CD14-positive monocyte (primary cell): ENCODE measurements around the gene RHBG. TPM values are rescaled to one million over a fixed set of nuclear protein-coding genes. Genes with fewer than 3 reads are reported as not detected.
A peak's percentile ranks its signal among the peaks of the same experiment; 100 is the strongest.
"Not testable (repeated sequence)": the region's sequence is repeated elsewhere in the genome, so short reads cannot be mapped to it uniquely, and the experiment has no call there.

ENCODE experiments used
- DNase-seq, 3 donors: peaks; one replicate each; pipeline ENCODE4 v3.0.0-alpha.2; 2011 to 2022
- H2AFZ ChIP-seq: 2 replicates; pipeline ENCODE4 v1.6.0; 2012; ENCODE audit warnings: mild to moderate bottlenecking, low read depth, low read length, inconsistent platforms; ENCODE audit not compliant: insufficient read depth, poor library complexity, severe bottlenecking
- H3K27ac ChIP-seq, 2 donors: 1 replicate in 1 of 2; 2 replicates in 1 of 2; pipeline ENCODE4 v1.5.1; 2012 to 2013; ENCODE audit warnings: low read length in 2 of 2, control low read depth in 1 of 2, inconsistent platforms in 1 of 2, low read depth in 1 of 2, mild to moderate bottlenecking in 1 of 2
- H3K27me3 ChIP-seq, 2 donors: one replicate each; pipeline versions ENCODE4 v1.6.0 to v1.6.1; 2011 to 2013; ENCODE audit warnings: low read length in 2 of 2; ENCODE audit not compliant: control insufficient read depth in 2 of 2, insufficient read depth in 2 of 2
- H3K36me3 ChIP-seq, 2 donors: replicated peaks in 1 of 2; 1 replicate in 1 of 2; 2 replicates in 1 of 2; pipeline versions ENCODE4 v1.5.1 to v1.6.1; 2012 to 2013; ENCODE audit warnings: low read length in 2 of 2, control low read depth in 1 of 2, inconsistent platforms in 1 of 2, mild to moderate bottlenecking in 1 of 2; ENCODE audit not compliant: insufficient read depth in 2 of 2, control insufficient read depth in 1 of 2
- H3K4me1 ChIP-seq, 2 donors: 1 replicate in 1 of 2; 2 replicates in 1 of 2; pipeline versions ENCODE4 v1.5.1 to v1.6.1; 2012 to 2013; ENCODE audit warnings: low read length in 2 of 2, control low read depth in 1 of 2, inconsistent platforms in 1 of 2, mild to moderate bottlenecking in 1 of 2, moderate library complexity in 1 of 2; ENCODE audit not compliant: insufficient read depth in 2 of 2, control insufficient read depth in 1 of 2
- H3K4me2 ChIP-seq: replicated peaks from 2 replicates; pipeline ENCODE3; 2012; ENCODE audit warnings: low read length, moderate library complexity, mild to moderate bottlenecking; ENCODE audit not compliant: poor library complexity, severe bottlenecking; ENCODE audit errors: extremely low read depth
- H3K4me3 ChIP-seq, 3 experiments: fragments of 200-600 bp in 1 of 3; sonication (generic) in 1 of 3; replicated peaks in 1 of 3; 1 replicate in 2 of 3; 2 replicates in 1 of 3; pipeline ENCODE4 v1.5.1; 2011 to 2013; ENCODE audit warnings: low read length in 3 of 3, mild to moderate bottlenecking in 3 of 3, control low read depth in 2 of 3, low read depth in 2 of 3, inconsistent platforms in 1 of 3, moderate library complexity in 1 of 3
- H3K79me2 ChIP-seq: 2 replicates; pipeline ENCODE4 v1.6.0; 2012; ENCODE audit warnings: mild to moderate bottlenecking, control low read depth, inconsistent platforms, low read length, moderate library complexity; ENCODE audit not compliant: insufficient read depth
- H3K9ac ChIP-seq: 2 replicates; pipeline ENCODE4 v1.6.0; 2017; ENCODE audit warnings: low read length, mild to moderate bottlenecking; ENCODE audit not compliant: insufficient read depth, poor library complexity, severe bottlenecking
- H3K9me3 ChIP-seq, 2 donors: replicated peaks in 1 of 2; 1 replicate in 1 of 2; 2 replicates in 1 of 2; pipeline versions ENCODE4 v1.5.1 to v1.6.1; 2012 to 2013; ENCODE audit warnings: low read length in 2 of 2, control low read depth in 1 of 2; ENCODE audit not compliant: control insufficient read depth in 1 of 2, insufficient read depth in 1 of 2
- H4K20me1 ChIP-seq: 2 replicates; pipeline ENCODE4 v1.6.0; 2012; ENCODE audit warnings: mild to moderate bottlenecking, low read length, control low read depth, moderate library complexity; ENCODE audit not compliant: insufficient read depth
- H3K27ac Mint-ChIP-seq, 7 donors: one replicate each; pipeline ENCODE4 v1.8.0; 2020; ENCODE audit warnings: mild to moderate bottlenecking in 7 of 7, mixed read lengths in 7 of 7, moderate library complexity in 6 of 7, inconsistent platforms in 2 of 7
- H3K27me3 Mint-ChIP-seq, 3 donors: one replicate each; pipeline ENCODE4 v1.8.0; 2021 to 2022; ENCODE audit warnings: low read depth in 3 of 3, mild to moderate bottlenecking in 3 of 3, mixed read lengths in 3 of 3, moderate library complexity in 3 of 3, inconsistent platforms in 1 of 3
- H3K36me3 Mint-ChIP-seq, 2 donors: one replicate each; pipeline ENCODE4 v1.8.0; 2020; ENCODE audit warnings: mixed read lengths in 2 of 2, inconsistent platforms in 1 of 2, mild to moderate bottlenecking in 1 of 2
- H3K4me1 Mint-ChIP-seq: one replicate; pipeline ENCODE4 v1.8.0; 2020; ENCODE audit warnings: mild to moderate bottlenecking, mixed read lengths
- H3K4me3 Mint-ChIP-seq, 2 donors: one replicate each; pipeline ENCODE4 v1.8.0; 2020; ENCODE audit warnings: mild to moderate bottlenecking in 2 of 2, mixed read lengths in 2 of 2, moderate library complexity in 1 of 2
- H3K9me3 Mint-ChIP-seq, 7 donors: one replicate each; pipeline ENCODE4 v1.8.0; 2020 to 2022; ENCODE audit warnings: mixed read lengths in 7 of 7, mild to moderate bottlenecking in 6 of 7, moderate library complexity in 6 of 7, inconsistent platforms in 2 of 7
- WGBS: methylation state at CpG from one replicate; pipeline ENCODE4 v1.1.5; 2013; ENCODE audit warnings: missing lambda C conversion rate; ENCODE audit not compliant: insufficient coverage; 5-methylcytosine and 5-hydroxymethylcytosine counted together
- intact Hi-C, 2 donors: fragments of 100-400 bp; cut with micrococcal nuclease; formaldehyde crosslinking; loops; one replicate each; pipeline versions ENCODE4 v1.15.0 to v1.15.1; 2023
- polyA plus RNA-seq, 3 donors: library from polyadenylated mRNA; depleted of rRNA in 1 of 3; unstranded in 2 of 3; stranded (reverse) in 1 of 3; fragments of 300-500 nt in 2 of 3; fragments of >200 nt in 1 of 3; fragmentation: Illumina TruSeq in 2 of 3; gene quantifications; 1 replicate in 2 of 3; 2 replicates in 1 of 3; pipeline ENCODE4 v1.2.3, GENCODE V29; 2012 to 2021
- TF ChIP-seq, protein P1 (sequence below): fragments of 200-600 bp; IDR thresholded peaks from one replicate; pipeline ENCODE4 v1.8.0; 2022; ENCODE audit warnings: antibody characterized with exemption, mild to moderate bottlenecking

Gene RHBG
- polyA plus RNA-seq, 3 donors = 0.08 TPM; not detected in 2

DNA sequence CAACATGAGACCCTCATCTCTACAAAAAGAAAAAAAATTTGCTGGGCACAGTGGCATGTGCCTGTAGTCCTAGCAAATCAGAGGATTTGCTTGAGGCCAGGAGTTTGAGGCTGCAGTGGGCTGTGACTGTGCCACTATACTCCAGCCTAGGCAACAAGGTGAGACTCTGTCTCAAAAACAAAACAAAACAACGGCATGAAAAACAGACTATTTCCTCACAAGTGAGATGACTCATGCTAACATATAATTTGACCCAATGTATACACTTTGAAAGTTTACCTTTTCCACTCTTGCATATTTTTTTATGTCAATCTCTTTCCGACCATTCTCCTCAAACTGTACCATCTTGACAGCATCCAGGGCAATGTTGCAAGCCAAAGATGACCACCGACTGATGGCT lies 48.5 kb upstream of the RHBG start:
- H3K27ac ChIP-seq = no peak overlapping the region
- no peak overlapping the region for H3K4me2 ChIP-seq
- H3K27me3 ChIP-seq = no peaks in the 10 kb centered on the region
- Mint-ChIP-seq H3K27ac (peak overlapping the region in 1 of 7 donors; percentile 25), H3K4me1 (no peaks in the 10 kb centered on the region), H3K9me3 (no peaks in the 10 kb centered on the region), H3K4me3 (no peak overlapping the region), H3K36me3 (peaks cover 77 to 93% of the 10 kb centered on the region in 2 donors), H3K27me3 (peaks cover 0 to 2% (median 0%) of the 10 kb centered on the region in 3 donors)
- intact Hi-C loops = no loop called here
- no peak overlapping the region for H2AFZ ChIP-seq
- H3K9ac ChIP-seq = no peak overlapping the region
- no peak overlapping the region for H3K4me3 ChIP-seq
- H4K20me1 ChIP-seq = peaks cover 12% of the 10 kb centered on the region
- DNase-seq = no peak
- no peaks in the 10 kb centered on the region for H3K9me3 ChIP-seq
- no peaks in the 10 kb centered on the region for H3K79me2 ChIP-seq
- WGBS = 64% methylated on average over 1 of the region's 3 CpGs
- H3K36me3 ChIP-seq = peaks cover 90 to 95% of the 10 kb centered on the region in 2 donors
- H3K4me1 ChIP-seq = no peaks in the 10 kb centered on the region
- TF ChIP-seq, protein P1, sequence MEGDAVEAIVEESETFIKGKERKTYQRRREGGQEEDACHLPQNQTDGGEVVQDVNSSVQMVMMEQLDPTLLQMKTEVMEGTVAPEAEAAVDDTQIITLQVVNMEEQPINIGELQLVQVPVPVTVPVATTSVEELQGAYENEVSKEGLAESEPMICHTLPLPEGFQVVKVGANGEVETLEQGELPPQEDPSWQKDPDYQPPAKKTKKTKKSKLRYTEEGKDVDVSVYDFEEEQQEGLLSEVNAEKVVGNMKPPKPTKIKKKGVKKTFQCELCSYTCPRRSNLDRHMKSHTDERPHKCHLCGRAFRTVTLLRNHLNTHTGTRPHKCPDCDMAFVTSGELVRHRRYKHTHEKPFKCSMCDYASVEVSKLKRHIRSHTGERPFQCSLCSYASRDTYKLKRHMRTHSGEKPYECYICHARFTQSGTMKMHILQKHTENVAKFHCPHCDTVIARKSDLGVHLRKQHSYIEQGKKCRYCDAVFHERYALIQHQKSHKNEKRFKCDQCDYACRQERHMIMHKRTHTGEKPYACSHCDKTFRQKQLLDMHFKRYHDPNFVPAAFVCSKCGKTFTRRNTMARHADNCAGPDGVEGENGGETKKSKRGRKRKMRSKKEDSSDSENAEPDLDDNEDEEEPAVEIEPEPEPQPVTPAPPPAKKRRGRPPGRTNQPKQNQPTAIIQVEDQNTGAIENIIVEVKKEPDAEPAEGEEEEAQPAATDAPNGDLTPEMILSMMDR = no peak

DNA sequence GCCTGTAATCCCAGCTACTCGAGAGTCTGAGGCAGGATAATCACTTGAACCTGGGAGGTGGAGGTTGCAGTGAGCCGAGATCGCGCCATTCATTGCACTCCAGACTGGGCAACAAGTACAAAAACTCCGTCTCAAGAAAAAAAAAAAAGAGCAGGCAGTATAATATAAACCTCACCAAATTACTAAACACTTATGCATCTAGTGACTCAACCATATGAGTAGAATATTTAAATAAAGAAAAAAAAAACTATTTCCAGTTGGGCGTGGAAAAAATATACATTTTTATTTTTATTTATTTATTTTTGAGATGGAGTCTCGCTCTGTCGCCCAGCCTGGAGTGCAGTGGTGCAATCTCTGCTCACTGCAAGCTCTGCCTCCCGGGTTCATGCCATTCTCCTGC lies 45.8 kb upstream of the RHBG start:
- H3K9me3 Mint-ChIP-seq, H3K4me1 ChIP-seq, H2AFZ ChIP-seq, H3K9me3 ChIP-seq, H3K27ac Mint-ChIP-seq, H3K4me1 Mint-ChIP-seq, H3K27me3 Mint-ChIP-seq, intact Hi-C loops, H3K4me3 Mint-ChIP-seq, H3K27me3 ChIP-seq, DNase-seq, H3K79me2 ChIP-seq, H3K4me2 ChIP-seq, H3K4me3 ChIP-seq, H3K9ac ChIP-seq, H3K27ac ChIP-seq: not testable (repeated sequence)
- Histone ChIP-seq H4K20me1 (peaks cover 12% of the 10 kb centered on the region), H3K36me3 (peaks cover 64 to 82% of the 10 kb centered on the region in 2 donors)
- H3K36me3 Mint-ChIP-seq = peaks cover 58 to 85% of the 10 kb centered on the region in 2 donors
- WGBS = 100% methylated on average over 1 of the region's 9 CpGs
